A673 (cell line): ENCODE measurements around the gene ZSCAN5A.

Experiments
- EZH2 ChIP-seq: fragments of 200-600 bp; sonication (generic); IDR thresholded peaks from 2 replicates; pipeline ENCODE4 v1.6.1; 2017; ENCODE audit warnings: borderline replicate concordance, low read depth, mild to moderate bottlenecking, mixed read lengths, antibody characterized with exemption, low read length; ENCODE audit not compliant: poor library complexity, severe bottlenecking
- TF ChIP-seq, protein P1 (sequence below): fragments of 300-800, 200-600 bp; sonication (generic); conservative IDR thresholded peaks from 2 replicates; pipeline ENCODE4 v1.5.1; 2017; ENCODE audit warnings: low read depth, mild to moderate bottlenecking, antibody characterized with exemption, low read length, moderate library complexity, mixed read lengths

DNA sequence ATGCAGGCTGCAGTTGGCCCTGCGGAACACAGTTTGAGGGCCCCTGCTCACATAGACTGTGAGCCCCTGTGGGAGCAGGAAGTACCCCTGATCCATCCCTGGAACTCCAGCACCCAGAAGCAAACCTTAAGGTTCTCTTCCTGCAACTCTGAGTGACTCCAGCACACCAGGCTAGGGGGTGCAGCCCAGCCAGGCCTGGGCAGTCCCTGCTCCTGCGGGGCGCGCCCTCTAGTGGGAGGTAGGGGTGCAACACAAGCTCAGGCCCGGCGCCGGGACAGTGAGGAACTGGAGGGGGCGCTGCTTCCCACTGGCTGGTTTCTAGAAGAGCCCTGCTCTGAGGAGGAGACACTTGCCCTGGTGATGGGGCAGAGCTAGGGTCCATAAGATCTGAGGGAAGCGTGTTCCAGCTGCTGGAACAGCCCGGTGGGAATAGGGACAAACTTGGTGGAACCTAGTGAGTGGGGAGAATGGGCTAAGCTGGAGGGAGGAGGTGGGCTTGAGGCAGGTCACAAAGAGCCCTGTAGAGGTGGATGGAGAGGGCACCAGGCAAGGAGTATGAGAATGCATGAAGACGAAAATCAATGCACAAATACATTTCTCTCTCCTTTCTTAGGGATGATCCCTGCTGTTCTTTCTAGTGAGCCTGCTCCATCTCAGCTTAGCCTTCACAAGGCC lies 5.0 kb downstream of the ZSCAN5A start:
- TF ChIP-seq, protein P1, sequence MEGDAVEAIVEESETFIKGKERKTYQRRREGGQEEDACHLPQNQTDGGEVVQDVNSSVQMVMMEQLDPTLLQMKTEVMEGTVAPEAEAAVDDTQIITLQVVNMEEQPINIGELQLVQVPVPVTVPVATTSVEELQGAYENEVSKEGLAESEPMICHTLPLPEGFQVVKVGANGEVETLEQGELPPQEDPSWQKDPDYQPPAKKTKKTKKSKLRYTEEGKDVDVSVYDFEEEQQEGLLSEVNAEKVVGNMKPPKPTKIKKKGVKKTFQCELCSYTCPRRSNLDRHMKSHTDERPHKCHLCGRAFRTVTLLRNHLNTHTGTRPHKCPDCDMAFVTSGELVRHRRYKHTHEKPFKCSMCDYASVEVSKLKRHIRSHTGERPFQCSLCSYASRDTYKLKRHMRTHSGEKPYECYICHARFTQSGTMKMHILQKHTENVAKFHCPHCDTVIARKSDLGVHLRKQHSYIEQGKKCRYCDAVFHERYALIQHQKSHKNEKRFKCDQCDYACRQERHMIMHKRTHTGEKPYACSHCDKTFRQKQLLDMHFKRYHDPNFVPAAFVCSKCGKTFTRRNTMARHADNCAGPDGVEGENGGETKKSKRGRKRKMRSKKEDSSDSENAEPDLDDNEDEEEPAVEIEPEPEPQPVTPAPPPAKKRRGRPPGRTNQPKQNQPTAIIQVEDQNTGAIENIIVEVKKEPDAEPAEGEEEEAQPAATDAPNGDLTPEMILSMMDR = peak; percentile 99
- no peak for TF ChIP-seq EZH2
